Activated naive CD4-positive, alpha-beta T cell (primary cell): ENCODE measurements around the gene CRIM1.

Experiments
- DNase-seq, 4 experiments: peaks; one replicate each; lab custom pipeline; 2025; lab: John Stamatoyannopoulos, UW

CRIM1 gene

GRCh38 chr2:36554531-36554930 lies 199.0 kb downstream of the CRIM1 start:
- DNase-seq: no peak

- no peak for DNase-seq
Measured at GRCh38 chr2:36555789-36556188, 200.2 kb downstream of the CRIM1 start.

GRCh38 chr2:36556842-36557241 lies 201.3 kb downstream of the CRIM1 start:
- DNase-seq: no peak

- DNase-seq: no peak
Measured at GRCh38 chr2:36559221-36559942, 203.8 kb downstream of the CRIM1 start.

GRCh38 chr2:36560726-36561125 lies 205.1 kb downstream of the CRIM1 start:
- DNase-seq: no peak

GRCh38 chr2:36561237-36561944 lies 205.8 kb downstream of the CRIM1 start:
- no peak for DNase-seq

- no peak for DNase-seq
Measured at GRCh38 chr2:36562240-36562639, 206.7 kb downstream of the CRIM1 start.

- no peak for DNase-seq
Measured at GRCh38 chr2:36562973-36563532, 207.5 kb downstream of the CRIM1 start.

- DNase-seq: no peak
Measured at GRCh38 chr2:36564377-36564930, 208.9 kb downstream of the CRIM1 start.

- DNase-seq: no peak
Measured at GRCh38 chr2:36565712-36566111, 210.1 kb downstream of the CRIM1 start.

- no peak for DNase-seq
Measured at GRCh38 chr2:36566887-36567286, 211.3 kb downstream of the CRIM1 start.

- no peak for DNase-seq
Measured at GRCh38 chr2:36567711-36568408, 212.3 kb downstream of the CRIM1 start.

- no peak for DNase-seq
Measured at GRCh38 chr2:36568516-36569246, 213.1 kb downstream of the CRIM1 start.

GRCh38 chr2:36569267-36569856 lies 213.8 kb downstream of the CRIM1 start:
- no peak for DNase-seq

- no peak for DNase-seq
Measured at GRCh38 chr2:36570416-36570815, 214.8 kb downstream of the CRIM1 start.

- no peak for DNase-seq
Measured at GRCh38 chr2:36572054-36572718, 216.6 kb downstream of the CRIM1 start.

GRCh38 chr2:36572719-36573059 lies 217.1 kb downstream of the CRIM1 start:
- DNase-seq: no peak

GRCh38 chr2:36573165-36573564 lies 217.6 kb downstream of the CRIM1 start:
- no peak for DNase-seq

- DNase-seq: no peak
Measured at GRCh38 chr2:36574560-36574959, 219.0 kb downstream of the CRIM1 start.

GRCh38 chr2:36577884-36578283 lies 222.3 kb downstream of the CRIM1 start:
- no peak for DNase-seq
